GM12878 (cell line): ENCODE data around the gene OGFOD2. TPM values are rescaled to one million over a fixed set of nuclear protein-coding genes. Genes with fewer than 3 reads are reported as not detected.

Experiments used
- ATAC-seq: fragments of 200-7000 bp; cut with Tn5 transposase; 3 replicates; pipeline ENCODE4 v1.9.1; 2020; ENCODE audit warnings: mild to moderate bottlenecking, moderate library complexity
- BruUV-seq: library from RNA; stranded (reverse); fragments of 400-500 nt; replicated peaks from 2 replicates; lab custom pipeline; 2021; lab: Mats Ljungman, UMichigan
- CTCF ChIA-PET: fragments of 300-600 bp; sonication (Branson Sonifier 250); formaldehyde crosslinking; extraction: SDS; loops from one replicate; lab custom pipeline; 2021; ENCODE audit warnings: inconsistent platforms; lab: Yijun Ruan, JAX
- POLR2A ChIA-PET: fragments of 350-600 bp; formaldehyde crosslinking; extraction: SDS; loops from one replicate; lab custom pipeline; 2021; ENCODE audit warnings: inconsistent platforms; lab: Charles Lee
- RAD21 ChIA-PET: fragments of 300-600 bp; sonication (Branson Sonifier 250); formaldehyde crosslinking; loops from one replicate; lab custom pipeline; 2023; ENCODE audit warnings: antibody characterized with exemption; ENCODE audit not compliant: unreplicated experiment; lab: Charles Lee
- SMC1A ChIA-PET: fragments of 300-600 bp; sonication (Branson Sonifier 250); formaldehyde crosslinking; loops from one replicate; lab custom pipeline; 2023; ENCODE audit not compliant: unreplicated experiment, uncharacterized antibody; lab: Charles Lee
- DNase-seq: peaks from one replicate; pipeline ENCODE4 v3.0.0-alpha.2; 2011; ENCODE audit warnings: low read depth, low spot score
- FAIRE-seq: peaks from 3 replicates; lab custom pipeline; 2011; peaks lifted over from hg19 to GRCh38; lab: Jason Lieb, UNC
- H2AFZ ChIP-seq: 2 replicates; pipeline ENCODE4 v1.6.0; 2011; ENCODE audit warnings: low read depth, low read length, control low read depth; ENCODE audit not compliant: control insufficient read depth
- H3K27ac ChIP-seq: 2 replicates; pipeline ENCODE4 v1.5.1; 2011; ENCODE audit warnings: control low read depth; ENCODE audit not compliant: control insufficient read depth, insufficient read depth
- H3K27me3 ChIP-seq, 2 experiments: replicated peaks in 1 of 2; 2 replicates each; pipeline versions ENCODE4 v1.6.0 to v1.6.1; 2011; ENCODE audit warnings: low read length in 1 of 2; ENCODE audit not compliant: control insufficient read depth in 2 of 2, insufficient read depth in 2 of 2
- H3K36me3 ChIP-seq, 2 experiments: 2 replicates each; pipeline ENCODE4 v1.5.1; 2011; ENCODE audit warnings: low read length in 1 of 2; ENCODE audit not compliant: control insufficient read depth in 2 of 2, insufficient read depth in 2 of 2
- H3K4me1 ChIP-seq: 2 replicates; pipeline ENCODE4 v1.6.1; 2011; ENCODE audit warnings: mild to moderate bottlenecking, low read length, moderate library complexity, mixed read lengths; ENCODE audit not compliant: control insufficient read depth, insufficient read depth
- H3K4me2 ChIP-seq: 2 replicates; pipeline ENCODE4 v1.6.0; 2011; ENCODE audit warnings: control low read depth; ENCODE audit not compliant: control insufficient read depth, insufficient read depth
- H3K4me3 ChIP-seq: fragments of 200-600 bp; sonication (generic); 2 replicates; pipeline ENCODE4 v1.5.1; 2016
- H3K79me2 ChIP-seq: 2 replicates; pipeline ENCODE4 v1.6.0; 2011; ENCODE audit warnings: low read length; ENCODE audit not compliant: control insufficient read depth, insufficient read depth
- H3K9ac ChIP-seq: 2 replicates; pipeline ENCODE4 v1.8.0; 2011; ENCODE audit warnings: low read length, control low read depth, mixed read lengths; ENCODE audit not compliant: control insufficient read depth, insufficient read depth
- H3K9me3 ChIP-seq: replicated peaks from 3 replicates; pipeline ENCODE4 v1.5.1; 2011; ENCODE audit warnings: mild to moderate bottlenecking, low read length; ENCODE audit not compliant: control insufficient read depth, insufficient read depth
- H4K20me1 ChIP-seq: 2 replicates; pipeline ENCODE4 v1.6.0; 2011; ENCODE audit not compliant: control insufficient read depth, insufficient read depth
- CREM ChIP-seq: IDR thresholded peaks from 2 replicates; pipeline ENCODE4 v1.6.1; 2014; ENCODE audit warnings: antibody characterized with exemption, low read depth
- HDGF ChIP-seq: fragments of 450-650 bp; IDR thresholded peaks from 2 replicates; pipeline ENCODE4 v1.6.1; 2016; ENCODE audit warnings: antibody characterized with exemption
- JUND ChIP-seq: IDR thresholded peaks from 2 replicates; pipeline ENCODE4 v1.6.1; 2012; ENCODE audit warnings: low read depth, mild to moderate bottlenecking, low read length, improper control_type of control experiment, moderate library complexity
- NBN ChIP-seq: fragments of 450-650 bp; IDR thresholded peaks from 2 replicates; pipeline ENCODE4 v1.6.1; 2016
- SMAD5 ChIP-seq: IDR thresholded peaks from 2 replicates; pipeline ENCODE4 v1.6.1; 2016; ENCODE audit warnings: antibody characterized with exemption, low read depth
- whole genome bisulfite sequencing: methylation state at CpG from one replicate; pipeline ENCODE4 v1.1.6; 2016; ENCODE audit warnings: low lambda C conversion rate; ENCODE audit not compliant: insufficient replicate concordance, insufficient coverage; ENCODE audit errors: missing lambda C conversion rate; 5-methylcytosine and 5-hydroxymethylcytosine counted together
- in situ Hi-C: fragments of 300-500 bp; cut with MboI; formaldehyde crosslinking; loops from 9 replicates; pipeline ENCODE4 v1.14.3; 2018; ENCODE audit warnings: mixed read lengths
- intact Hi-C: fragments of 100-400 bp; cut with micrococcal nuclease; formaldehyde crosslinking; loops from one replicate; pipeline ENCODE4 v1.14.2; 2022; ENCODE audit not compliant: unreplicated experiment
- polyA plus RNA-seq, 11 experiments: library from polyadenylated mRNA; depleted of rRNA in 4 of 11; unstranded in 6 of 11; stranded (reverse) in 5 of 11; fragments of >200 nt; fragmentation: Nextera tagmentation in 4 of 11; fragmentation: Illumina TruSeq in 1 of 11; extraction: Ambion mirVana in 4 of 11; extraction: Trizol in 1 of 11; gene quantifications; 1 replicate in 1 of 11; 2 replicates in 10 of 11; pipeline versions ENCODE4 v1.2.1 to v1.2.3, GENCODE V29; 2011 to 2016; ENCODE audit warnings: inconsistent platforms in 2 of 11, missing spikeins in 2 of 11, low read depth in 1 of 11
- total RNA-seq, 4 experiments: library from RNA; depleted of rRNA in 3 of 4; stranded (reverse); fragments of >200 nt in 3 of 4; fragmentation: Illumina TruSeq in 1 of 4; extraction: Trizol in 1 of 4; gene quantifications; 2 replicates each; pipeline versions ENCODE4 v1.2.1 to v1.2.3, GENCODE V29; 2013 to 2021
- TF ChIP-seq, protein P1 (sequence below): fragments of 450-650 bp; IDR thresholded peaks from 2 replicates; pipeline ENCODE4 v1.6.1; 2017; ENCODE audit warnings: mild to moderate bottlenecking, low read depth, inconsistent platforms; ENCODE audit not compliant: poor library complexity, severe bottlenecking
- TF ChIP-seq, protein P2 (sequence below): IDR thresholded peaks from 2 replicates; pipeline ENCODE4 v1.6.1; 2011; ENCODE audit warnings: mild to moderate bottlenecking, low read depth, low read length, moderate library complexity; ENCODE audit not compliant: insufficient replicate concordance
- TF ChIP-seq, protein P3 (sequence below): fragments of 450-650 bp; IDR thresholded peaks from 2 replicates; pipeline ENCODE4 v1.6.1; 2017; ENCODE audit warnings: low read depth, mild to moderate bottlenecking, moderate library complexity
- TF ChIP-seq, protein P4 (sequence below): fragments of 450-650 bp; IDR thresholded peaks from 2 replicates; pipeline ENCODE4 v1.6.1; 2016; ENCODE audit warnings: mild to moderate bottlenecking

Gene OGFOD2
- total and polyA plus RNA-seq, 10 of the 15 experiments (the other 5 are each of a cell fraction or from before 2014, with no cell fraction given) = 0.93 to 29.2 (median 16.3) TPM

DNA sequence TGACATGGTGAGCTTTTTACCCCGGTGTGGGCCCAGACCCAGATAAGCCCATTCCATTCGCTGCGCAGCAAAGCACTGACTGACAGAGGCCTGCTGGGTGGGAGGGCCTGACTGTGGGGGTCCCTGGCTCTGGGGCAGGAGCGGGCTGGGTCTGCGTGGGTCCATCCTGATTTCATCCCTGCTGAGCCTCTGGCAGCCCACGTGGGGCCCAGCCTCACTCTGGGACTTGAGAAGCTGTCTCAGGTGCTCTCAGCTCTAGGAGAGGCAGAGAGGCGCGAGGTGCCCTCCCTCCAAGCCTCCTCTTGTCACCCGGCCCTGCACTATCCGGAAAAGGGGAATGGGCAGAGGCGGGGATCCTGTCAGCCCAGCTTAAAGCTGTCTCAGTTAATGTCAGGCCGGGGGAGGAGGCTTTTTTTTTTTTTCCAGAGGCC is 9.7 kb upstream of the OGFOD2 start (continued):
- TF ChIP-seq, protein P1, sequence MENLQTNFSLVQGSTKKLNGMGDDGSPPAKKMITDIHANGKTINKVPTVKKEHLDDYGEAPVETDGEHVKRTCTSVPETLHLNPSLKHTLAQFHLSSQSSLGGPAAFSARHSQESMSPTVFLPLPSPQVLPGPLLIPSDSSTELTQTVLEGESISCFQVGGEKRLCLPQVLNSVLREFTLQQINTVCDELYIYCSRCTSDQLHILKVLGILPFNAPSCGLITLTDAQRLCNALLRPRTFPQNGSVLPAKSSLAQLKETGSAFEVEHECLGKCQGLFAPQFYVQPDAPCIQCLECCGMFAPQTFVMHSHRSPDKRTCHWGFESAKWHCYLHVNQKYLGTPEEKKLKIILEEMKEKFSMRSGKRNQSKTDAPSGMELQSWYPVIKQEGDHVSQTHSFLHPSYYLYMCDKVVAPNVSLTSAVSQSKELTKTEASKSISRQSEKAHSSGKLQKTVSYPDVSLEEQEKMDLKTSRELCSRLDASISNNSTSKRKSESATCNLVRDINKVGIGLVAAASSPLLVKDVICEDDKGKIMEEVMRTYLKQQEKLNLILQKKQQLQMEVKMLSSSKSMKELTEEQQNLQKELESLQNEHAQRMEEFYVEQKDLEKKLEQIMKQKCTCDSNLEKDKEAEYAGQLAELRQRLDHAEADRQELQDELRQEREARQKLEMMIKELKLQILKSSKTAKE = no peak
- TF ChIP-seq, protein P2, sequence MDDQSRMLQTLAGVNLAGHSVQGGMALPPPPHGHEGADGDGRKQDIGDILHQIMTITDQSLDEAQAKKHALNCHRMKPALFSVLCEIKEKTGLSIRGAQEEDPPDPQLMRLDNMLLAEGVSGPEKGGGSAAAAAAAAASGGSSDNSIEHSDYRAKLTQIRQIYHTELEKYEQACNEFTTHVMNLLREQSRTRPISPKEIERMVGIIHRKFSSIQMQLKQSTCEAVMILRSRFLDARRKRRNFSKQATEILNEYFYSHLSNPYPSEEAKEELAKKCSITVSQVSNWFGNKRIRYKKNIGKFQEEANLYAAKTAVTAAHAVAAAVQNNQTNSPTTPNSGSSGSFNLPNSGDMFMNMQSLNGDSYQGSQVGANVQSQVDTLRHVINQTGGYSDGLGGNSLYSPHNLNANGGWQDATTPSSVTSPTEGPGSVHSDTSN = no peak
- TF ChIP-seq SMAD5 = no peak

DNA sequence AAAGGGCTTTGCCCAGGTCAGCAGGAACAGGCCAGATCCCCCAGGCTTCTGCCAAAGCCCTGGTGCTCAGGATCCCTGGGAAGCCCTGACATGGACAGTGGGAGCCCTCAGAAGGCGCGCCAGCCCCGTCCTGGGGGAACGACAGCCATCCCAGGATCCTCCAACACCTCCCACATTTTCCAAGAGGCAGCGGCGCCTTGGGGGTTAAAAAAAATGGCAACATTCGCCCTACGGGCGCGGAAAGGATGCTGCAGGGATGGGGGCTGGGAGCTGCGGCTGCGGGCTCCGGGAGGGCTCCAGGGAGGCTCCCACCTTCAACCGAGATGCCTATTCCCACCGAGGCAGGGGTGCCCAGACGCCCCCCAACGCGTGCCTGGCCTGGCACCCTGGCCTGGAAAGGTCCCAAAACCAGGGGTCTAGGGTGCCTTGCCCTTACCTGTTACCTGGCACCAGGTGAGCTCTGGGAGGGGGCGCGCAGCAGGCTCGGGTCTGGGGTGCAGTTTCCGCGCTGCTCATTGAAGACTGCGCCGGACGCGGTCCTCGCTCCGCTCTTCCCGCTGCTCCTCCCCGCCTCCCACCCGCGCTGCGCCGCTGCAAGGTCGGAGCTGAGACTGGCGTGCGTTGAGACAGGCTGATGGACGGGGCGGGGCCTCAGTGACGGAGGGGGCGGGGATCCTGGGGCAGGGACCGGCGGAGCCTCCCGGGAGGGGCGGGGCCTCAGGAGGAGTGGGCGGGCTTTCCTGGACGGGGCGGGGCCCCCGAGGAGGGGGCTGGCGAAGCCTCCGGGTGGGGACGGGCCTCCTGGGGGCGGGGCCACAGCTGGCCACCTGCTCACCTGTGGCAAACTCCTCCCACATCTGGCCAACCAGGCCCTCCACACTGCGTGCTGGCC is 8.9 kb upstream of the OGFOD2 start, which contains the start of gene ABCB9:
Gene ABCB9 (minus strand): TSS at position 613 of the 892 bp plus-strand sequence. CDS start 6,228 bp downstream, outside the sequence.
- RAD21 ChIA-PET = interaction anchor here (0.5 to 1.6 kb wide), 5 partner anchors 102 to 1935 kb away, joined by 3 to 5 read pairs (median 3); no protein-coding TSS in a partner anchor
- FAIRE-seq (peak; percentile 7), ATAC-seq (peak; percentile 98), DNase-seq (no peak)
- POLR2A ChIA-PET = interaction anchor here (0.5 to 1.0 kb wide), 5 partner anchors 9 to 713 kb away, joined by 3 to 4 read pairs (median 3); partner anchors contain the start of gene OGFOD2
- H3K4me1 ChIP-seq = peaks cover 4% of the 10 kb centered on the region; the same call in 1 of the 2 replicates
- H3K36me3 ChIP-seq = no peaks in the 10 kb centered on the region
- peaks cover 3% of the 10 kb centered on the region for H4K20me1 ChIP-seq
- no peak within 1 kb of the TSS for H3K27ac ChIP-seq
- peak within 1 kb of the TSS; percentile 78 for H2AFZ ChIP-seq
- H3K4me2 ChIP-seq = peak within 1 kb of the TSS; percentile 98
- SMC1A ChIA-PET = interaction anchor here (0.7 to 1.8 kb wide), 6 partner anchors 9 to 272 kb away, joined by 3 to 7 read pairs (median 4); no protein-coding TSS in a partner anchor
- CTCF ChIA-PET = interaction anchor here (0.6 to 1.3 kb wide), 4 partner anchors 13 to 272 kb away, joined by 3 to 5 read pairs (median 4); no protein-coding TSS in a partner anchor
- no peaks in the 10 kb centered on the region for H3K79me2 ChIP-seq
- WGBS = 15% methylated on average over 51 of the region's 55 CpGs
- intact Hi-C loops = no loop called here
- no peaks in the 10 kb centered on the region for H3K9me3 ChIP-seq
- in situ Hi-C loops = no loop called here
- H3K9ac ChIP-seq = no peak within 1 kb of the TSS
- no peaks in the 10 kb centered on the region for H3K27me3 ChIP-seq
- H3K4me3 ChIP-seq = peak within 1 kb of the TSS; percentile 50; the same call in 1 of the 2 replicates
- BruUV-seq = no TSS peak
- TF ChIP-seq JUND = no peak
- TF ChIP-seq HDGF = no peak
- no peak for TF ChIP-seq CREM
- TF ChIP-seq, protein P3, sequence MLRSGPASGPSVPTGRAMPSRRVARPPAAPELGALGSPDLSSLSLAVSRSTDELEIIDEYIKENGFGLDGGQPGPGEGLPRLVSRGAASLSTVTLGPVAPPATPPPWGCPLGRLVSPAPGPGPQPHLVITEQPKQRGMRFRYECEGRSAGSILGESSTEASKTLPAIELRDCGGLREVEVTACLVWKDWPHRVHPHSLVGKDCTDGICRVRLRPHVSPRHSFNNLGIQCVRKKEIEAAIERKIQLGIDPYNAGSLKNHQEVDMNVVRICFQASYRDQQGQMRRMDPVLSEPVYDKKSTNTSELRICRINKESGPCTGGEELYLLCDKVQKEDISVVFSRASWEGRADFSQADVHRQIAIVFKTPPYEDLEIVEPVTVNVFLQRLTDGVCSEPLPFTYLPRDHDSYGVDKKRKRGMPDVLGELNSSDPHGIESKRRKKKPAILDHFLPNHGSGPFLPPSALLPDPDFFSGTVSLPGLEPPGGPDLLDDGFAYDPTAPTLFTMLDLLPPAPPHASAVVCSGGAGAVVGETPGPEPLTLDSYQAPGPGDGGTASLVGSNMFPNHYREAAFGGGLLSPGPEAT = no peak
- TF ChIP-seq NBN = no peak
- TF ChIP-seq, protein P4, sequence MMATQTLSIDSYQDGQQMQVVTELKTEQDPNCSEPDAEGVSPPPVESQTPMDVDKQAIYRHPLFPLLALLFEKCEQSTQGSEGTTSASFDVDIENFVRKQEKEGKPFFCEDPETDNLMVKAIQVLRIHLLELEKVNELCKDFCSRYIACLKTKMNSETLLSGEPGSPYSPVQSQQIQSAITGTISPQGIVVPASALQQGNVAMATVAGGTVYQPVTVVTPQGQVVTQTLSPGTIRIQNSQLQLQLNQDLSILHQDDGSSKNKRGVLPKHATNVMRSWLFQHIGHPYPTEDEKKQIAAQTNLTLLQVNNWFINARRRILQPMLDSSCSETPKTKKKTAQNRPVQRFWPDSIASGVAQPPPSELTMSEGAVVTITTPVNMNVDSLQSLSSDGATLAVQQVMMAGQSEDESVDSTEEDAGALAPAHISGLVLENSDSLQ = peak; percentile 85
